H9 (cell line): ENCODE measurements around the gene ANKRD23. TPM values are rescaled to one million over a fixed set of nuclear protein-coding genes. Genes with fewer than 3 reads are reported as not detected.

Experiments used
- DNase-seq: peaks from one replicate; pipeline ENCODE4 v3.0.0-alpha.2; 2017
- H2AFZ ChIP-seq: one replicate; pipeline ENCODE4 v1.6.1; 2013; ENCODE audit warnings: mild to moderate bottlenecking, low read length, control low read depth, moderate library complexity
- H2AK5ac ChIP-seq: 2 replicates; pipeline ENCODE4 v1.6.1; 2013; ENCODE audit warnings: low read length, control low read depth, mixed read lengths; ENCODE audit not compliant: insufficient read length
- H2BK120ac ChIP-seq: one replicate; pipeline ENCODE4 v1.6.1; 2013; ENCODE audit warnings: low read depth, mild to moderate bottlenecking, low read length, control low read depth, inconsistent platforms; ENCODE audit not compliant: poor library complexity, severe bottlenecking
- H2BK12ac ChIP-seq: 2 replicates; pipeline ENCODE4 v1.6.1; 2013; ENCODE audit warnings: low read length, control low read depth, mixed read lengths, low read depth; ENCODE audit not compliant: insufficient read length
- H2BK15ac ChIP-seq: 2 replicates; pipeline ENCODE4 v1.6.1; 2013; ENCODE audit warnings: low read depth, low read length, control low read depth
- H2BK20ac ChIP-seq: one replicate; pipeline ENCODE4 v1.6.1; 2013; ENCODE audit warnings: low read depth, mild to moderate bottlenecking, low read length, control low read depth, inconsistent platforms; ENCODE audit not compliant: poor library complexity, severe bottlenecking
- H2BK5ac ChIP-seq: 2 replicates; pipeline ENCODE4 v1.6.1; 2013; ENCODE audit warnings: low read length, control low read depth, mixed read lengths; ENCODE audit not compliant: insufficient read length
- H3K14ac ChIP-seq: 2 replicates; pipeline ENCODE4 v1.6.1; 2013; ENCODE audit warnings: low read length, control low read depth; ENCODE audit not compliant: insufficient read depth
- H3K18ac ChIP-seq: 2 replicates; pipeline ENCODE4 v1.6.1; 2013; ENCODE audit warnings: low read depth, mild to moderate bottlenecking, mixed read lengths, low read length, control low read depth; ENCODE audit not compliant: insufficient read length
- H3K23ac ChIP-seq: 2 replicates; pipeline ENCODE4 v1.6.1; 2013; ENCODE audit warnings: low read length, control low read depth, mixed read lengths, low read depth; ENCODE audit not compliant: insufficient read length
- H3K23me2 ChIP-seq: 2 replicates; pipeline ENCODE4 v1.6.1; 2013; ENCODE audit warnings: low read depth, mild to moderate bottlenecking, mixed read lengths, low read length, control low read depth; ENCODE audit not compliant: insufficient read length, poor library complexity, severe bottlenecking
- H3K27ac ChIP-seq: 2 replicates; pipeline ENCODE4 v1.5.1; 2013; ENCODE audit warnings: low read length, control low read depth, mixed read lengths, low read depth; ENCODE audit not compliant: insufficient read length
- H3K27me3 ChIP-seq: 2 replicates; pipeline ENCODE4 v1.6.1; 2013; ENCODE audit warnings: low read length, control low read depth, inconsistent platforms; ENCODE audit not compliant: insufficient read depth
- H3K4ac ChIP-seq: 2 replicates; pipeline ENCODE4 v1.6.1; 2013; ENCODE audit warnings: low read depth, mild to moderate bottlenecking, control low read depth, inconsistent platforms, low read length, moderate library complexity
- H3K4me1 ChIP-seq: 2 replicates; pipeline ENCODE4 v1.6.1; 2013; ENCODE audit warnings: low read length, control low read depth, inconsistent platforms; ENCODE audit not compliant: insufficient read depth
- H3K4me2 ChIP-seq: 2 replicates; pipeline ENCODE4 v1.6.1; 2013; ENCODE audit warnings: low read length, control low read depth, mixed read lengths; ENCODE audit not compliant: insufficient read length, insufficient read depth
- H3K56ac ChIP-seq: 2 replicates; pipeline ENCODE4 v1.6.1; 2013; ENCODE audit warnings: low read depth, mild to moderate bottlenecking, mixed read lengths, low read length, control low read depth; ENCODE audit not compliant: insufficient read length
- H3K79me1 ChIP-seq: 2 replicates; pipeline ENCODE4 v1.6.1; 2013; ENCODE audit warnings: low read depth, mild to moderate bottlenecking, moderate library complexity, low read length, control low read depth, inconsistent platforms; ENCODE audit not compliant: insufficient read depth, poor library complexity, severe bottlenecking
- H3K79me2 ChIP-seq: 2 replicates; pipeline ENCODE4 v1.6.1; 2013; ENCODE audit warnings: low read length, control low read depth, inconsistent platforms; ENCODE audit not compliant: insufficient read depth
- H3K9ac ChIP-seq: 2 replicates; pipeline ENCODE4 v1.6.1; 2013; ENCODE audit warnings: low read length, control low read depth, mixed read lengths; ENCODE audit not compliant: insufficient read length; ENCODE audit errors: extremely low read depth
- H3K9me3 ChIP-seq: one replicate; pipeline ENCODE4 v1.6.1; 2013; ENCODE audit warnings: low read depth, low read length, inconsistent platforms; ENCODE audit not compliant: control insufficient read depth
- H3T11ph ChIP-seq: one replicate; pipeline ENCODE4 v1.6.1; 2013; ENCODE audit warnings: mild to moderate bottlenecking, low read length, control low read depth, inconsistent platforms
- H4K20me1 ChIP-seq: one replicate; pipeline ENCODE4 v1.6.1; 2013; ENCODE audit not compliant: control insufficient read depth, insufficient read length, insufficient read depth
- H4K5ac ChIP-seq: 2 replicates; pipeline ENCODE4 v1.6.1; 2013; ENCODE audit warnings: low read depth, mild to moderate bottlenecking, mixed read lengths, low read length, control low read depth; ENCODE audit not compliant: insufficient read length
- H4K8ac ChIP-seq: replicated peaks from 2 replicates; pipeline ENCODE4 v1.6.1; 2013; ENCODE audit warnings: low read length, control low read depth, mixed read lengths, low read depth; ENCODE audit not compliant: insufficient read length
- H4K91ac ChIP-seq: 2 replicates; pipeline ENCODE4 v1.6.1; 2013; ENCODE audit warnings: low read depth, mild to moderate bottlenecking, moderate library complexity, mixed read lengths, low read length, control low read depth; ENCODE audit not compliant: insufficient read length
- H3K27ac Mint-ChIP-seq, 3 experiments: 2 replicates in 2 of 3; 3 replicates in 1 of 3; pipeline ENCODE4 v1.8.0; 2020 to 2021; ENCODE audit warnings: mixed read lengths in 3 of 3, mild to moderate bottlenecking in 1 of 3, moderate library complexity in 1 of 3
- H3K27me3 Mint-ChIP-seq: 2 replicates; pipeline ENCODE4 v1.8.0; 2021; ENCODE audit warnings: low read depth, mild to moderate bottlenecking, moderate library complexity, mixed read lengths
- H3K36me3 Mint-ChIP-seq, 3 experiments: 2 replicates in 2 of 3; 3 replicates in 1 of 3; pipeline ENCODE4 v1.8.0; 2020 to 2021; ENCODE audit warnings: low read depth in 3 of 3, mixed read lengths in 3 of 3; ENCODE audit not compliant: insufficient read depth in 1 of 3
- H3K4me1 Mint-ChIP-seq, 2 experiments: 2 replicates each; pipeline ENCODE4 v1.8.0; 2020; ENCODE audit warnings: mixed read lengths in 2 of 2
- H3K4me3 Mint-ChIP-seq, 2 experiments: 2 replicates in 1 of 2; 3 replicates in 1 of 2; pipeline ENCODE4 v1.8.0; 2020 to 2021; ENCODE audit warnings: mild to moderate bottlenecking in 2 of 2, mixed read lengths in 2 of 2, moderate library complexity in 1 of 2
- H3K9me3 Mint-ChIP-seq, 2 experiments: 2 replicates in 1 of 2; 3 replicates in 1 of 2; pipeline ENCODE4 v1.8.0; 2020; ENCODE audit warnings: mild to moderate bottlenecking in 2 of 2, mixed read lengths in 2 of 2, moderate library complexity in 1 of 2
- CTCF ChIP-seq: fragments of 200-600 bp; sonication (generic); conservative IDR thresholded peaks from 3 replicates; pipeline ENCODE4 v1.8.0; 2021; ENCODE audit warnings: antibody characterized with exemption, mild to moderate bottlenecking
- WGBS: extraction: QIAGEN DNeasy Blood & Tissue Kit; methylation state at CpG from one replicate; pipeline ENCODE4 v1.1.7; 2013; ENCODE audit warnings: missing lambda C conversion rate, low lambda C conversion rate, mixed read lengths; ENCODE audit not compliant: insufficient read length; ENCODE audit errors: extremely low coverage; 5-methylcytosine and 5-hydroxymethylcytosine counted together
- total RNA-seq: library from RNA; stranded (reverse); gene quantifications from 2 replicates; pipeline ENCODE4 v1.2.1, GENCODE V29; 2021

Gene ANKRD23
- total RNA-seq, 1 experiment from 2014 or later: 2.4 TPM

GRCh38 chr2:96832408-96832753 lies 11.4 kb downstream of the ANKRD23 start:
- H3K4me3 Mint-ChIP-seq: no peak overlapping the region
- Histone ChIP-seq H2BK120ac (no peak overlapping the region), H3K9me3 (no peaks in the 10 kb centered on the region), H4K5ac (no peak overlapping the region), H3K4me2 (peak overlapping the region; percentile 13), H2AFZ (no peak overlapping the region), H2BK5ac (no peak overlapping the region), H3K27ac (no peak overlapping the region), H4K20me1 (no peaks in the 10 kb centered on the region), H4K8ac (no peak overlapping the region), H3K14ac (no peak overlapping the region), H4K91ac (no peak overlapping the region), H3K9ac (no peak overlapping the region), H3K18ac (no peak overlapping the region), H2BK15ac (no peak overlapping the region), H2AK5ac (no peak overlapping the region), H3K4ac (no peak overlapping the region), H3K23ac (no peak overlapping the region), H3K79me1 (no peaks in the 10 kb centered on the region), H3K79me2 (no peaks in the 10 kb centered on the region), H2BK12ac (no peak overlapping the region), H3K56ac (no peak overlapping the region), H3K4me1 (no peaks in the 10 kb centered on the region), H2BK20ac (no peak overlapping the region), H3K27me3 (no peaks in the 10 kb centered on the region), H3K23me2 (no peaks in the 10 kb centered on the region), H3T11ph (no peak overlapping the region)
- WGBS: no CpG with 5 or more reads among the region's 11 CpGs
- H3K9me3 Mint-ChIP-seq: no peaks in the 10 kb centered on the region
- H3K27me3 Mint-ChIP-seq: no peaks in the 10 kb centered on the region
- H3K27ac Mint-ChIP-seq: peak overlapping the region; percentile 61 to 98 (median 97); a peak in 5 of 7 replicates
- DNase-seq: no peak
- H3K36me3 Mint-ChIP-seq: peaks cover 36 to 80% (median 62%) of the 10 kb centered on the region in 3 experiments
- TF ChIP-seq CTCF: no peak
- peaks cover 21 to 24% of the 10 kb centered on the region in 2 experiments for H3K4me1 Mint-ChIP-seq
